IMR-90 (cell line): ENCODE results near the gene TEX261. TPM values are rescaled to one million over a fixed set of nuclear protein-coding genes. Genes with fewer than 3 reads are reported as not detected.
"Not testable (repeated sequence)": the region's sequence is repeated elsewhere in the genome, so short reads cannot be mapped to it uniquely, and the experiment has no call there.

Experiments
- ATAC-seq: fragments of 200-7000 bp; cut with Tn5 transposase; 2 replicates; pipeline ENCODE4 v1.9.1; 2020; ENCODE audit warnings: low read depth, mild to moderate bottlenecking, moderate library complexity
- BruUV-seq: library from RNA; stranded (reverse); fragments of 400-500 nt; replicated peaks from 2 replicates; lab custom pipeline; 2021; lab: Mats Ljungman, UMichigan
- CTCF ChIA-PET: fragments of 300-600 bp; formaldehyde crosslinking; extraction: SDS; loops from one replicate; lab custom pipeline; 2021; ENCODE audit warnings: antibody characterized with exemption; lab: Yijun Ruan, JAX
- POLR2A ChIA-PET: fragments of 300-600 bp; sonication (Branson Sonifier 250); formaldehyde crosslinking; loops from one replicate; lab custom pipeline; 2022; ENCODE audit warnings: antibody characterized with exemption; ENCODE audit not compliant: unreplicated experiment; lab: Charles Lee
- DNase-seq: peaks from one replicate; pipeline ENCODE4 v3.0.0; 2013
- H2AFZ ChIP-seq: replicated peaks from 2 replicates; pipeline ENCODE3; 2013; ENCODE audit warnings: low read length, mild to moderate bottlenecking; ENCODE audit not compliant: poor library complexity
- H2AK5ac ChIP-seq: 2 replicates; pipeline ENCODE4 v1.6.1; 2013; ENCODE audit warnings: low read depth, low read length, inconsistent platforms
- H2AK9ac ChIP-seq: replicated peaks from 2 replicates; pipeline ENCODE3; 2013; ENCODE audit warnings: mild to moderate bottlenecking, low read depth, low read length, moderate library complexity; ENCODE audit not compliant: poor library complexity
- H2BK120ac ChIP-seq: 2 replicates; pipeline ENCODE4 v1.6.1; 2013; ENCODE audit warnings: low read depth, low read length, inconsistent platforms
- H2BK15ac ChIP-seq: 3 replicates; pipeline ENCODE4 v1.6.1; 2013; ENCODE audit warnings: low read depth, low read length, inconsistent platforms
- H2BK20ac ChIP-seq: 2 replicates; pipeline ENCODE4 v1.6.1; 2013; ENCODE audit warnings: low read depth, mild to moderate bottlenecking, inconsistent platforms, low read length, moderate library complexity
- H2BK5ac ChIP-seq: 2 replicates; pipeline ENCODE4 v1.6.1; 2013; ENCODE audit warnings: mild to moderate bottlenecking, low read depth, low read length, inconsistent platforms; ENCODE audit not compliant: poor library complexity, severe bottlenecking
- H3K14ac ChIP-seq: replicated peaks from 2 replicates; pipeline ENCODE4 v1.6.1; 2013; ENCODE audit warnings: low read depth, low read length, inconsistent platforms
- H3K18ac ChIP-seq: 2 replicates; pipeline ENCODE4 v1.6.1; 2013; ENCODE audit warnings: low read depth, low read length, control low read depth
- H3K23ac ChIP-seq: 2 replicates; pipeline ENCODE4 v1.6.1; 2013; ENCODE audit warnings: low read depth, low read length, inconsistent platforms
- H3K27ac ChIP-seq: 2 replicates; pipeline ENCODE4 v1.5.1; 2013; ENCODE audit warnings: mild to moderate bottlenecking, control low read depth, low read length; ENCODE audit not compliant: insufficient read depth
- H3K27me3 ChIP-seq: 2 replicates; pipeline ENCODE4 v1.6.1; 2013; ENCODE audit warnings: low read length; ENCODE audit not compliant: control insufficient read depth, insufficient read depth
- H3K36me3 ChIP-seq: 2 replicates; pipeline ENCODE4 v1.6.1; 2013; ENCODE audit warnings: low read length, mixed read lengths; ENCODE audit not compliant: control insufficient read depth, insufficient read depth
- H3K4ac ChIP-seq: 2 replicates; pipeline ENCODE4 v1.6.1; 2013; ENCODE audit warnings: low read depth, low read length, inconsistent platforms
- H3K4me1 ChIP-seq: 2 replicates; pipeline ENCODE4 v1.6.1; 2013; ENCODE audit warnings: low read length, mixed read lengths; ENCODE audit not compliant: control insufficient read depth, insufficient read depth
- H3K4me2 ChIP-seq: 2 replicates; pipeline ENCODE4 v1.6.1; 2013; ENCODE audit warnings: low read depth, mild to moderate bottlenecking, control low read depth, low read length, moderate library complexity
- H3K4me3 ChIP-seq: 2 replicates; pipeline ENCODE4 v1.5.1; 2013; ENCODE audit warnings: low read depth, mild to moderate bottlenecking, control low read depth, low read length, moderate library complexity; ENCODE audit not compliant: insufficient read depth
- H3K56ac ChIP-seq: 2 replicates; pipeline ENCODE4 v1.6.1; 2013; ENCODE audit warnings: low read length, inconsistent platforms; ENCODE audit not compliant: insufficient read depth; ENCODE audit errors: extremely low read depth
- H3K79me1 ChIP-seq, 2 experiments: 2 replicates each; pipeline ENCODE4 v1.6.1; 2013; ENCODE audit warnings: low read length in 2 of 2, inconsistent platforms in 1 of 2, low read depth in 1 of 2
- H3K9ac ChIP-seq: 2 replicates; pipeline ENCODE4 v1.6.1; 2013; ENCODE audit warnings: low read depth, low read length, control low read depth
- H3K9me1 ChIP-seq: 2 replicates; pipeline ENCODE4 v1.6.1; 2013; ENCODE audit warnings: low read length, inconsistent platforms; ENCODE audit not compliant: insufficient read depth
- H3K9me3 ChIP-seq: 2 replicates; pipeline ENCODE4 v1.6.1; 2013; ENCODE audit warnings: low read length; ENCODE audit not compliant: control insufficient read depth, insufficient read depth
- H4K20me1 ChIP-seq: 2 replicates; pipeline ENCODE4 v1.6.1; 2013; ENCODE audit warnings: low read length, inconsistent platforms; ENCODE audit not compliant: insufficient read depth
- H4K5ac ChIP-seq: 2 replicates; pipeline ENCODE4 v1.6.1; 2013; ENCODE audit warnings: mild to moderate bottlenecking, low read depth, low read length, control low read depth
- H4K8ac ChIP-seq, 2 experiments: 2 replicates each; pipeline ENCODE4 v1.6.1; 2013; ENCODE audit warnings: low read depth in 2 of 2, low read length in 2 of 2, control low read depth in 1 of 2, inconsistent platforms in 1 of 2
- H4K91ac ChIP-seq: 2 replicates; pipeline ENCODE4 v1.6.1; 2013; ENCODE audit warnings: low read depth, low read length, inconsistent platforms; ENCODE audit not compliant: insufficient read depth
- WGBS, 2 experiments: methylation state at CpG; one replicate each; pipeline versions ENCODE4 v1.1.5 to v1.1.7; 2013; ENCODE audit warnings: missing lambda C conversion rate in 2 of 2; ENCODE audit not compliant: insufficient read length in 1 of 2; ENCODE audit errors: extremely low coverage in 2 of 2; 5-methylcytosine and 5-hydroxymethylcytosine counted together
- dilution Hi-C: fragments of 300-500 bp; cut with HindIII; formaldehyde crosslinking; loops from one replicate; pipeline ENCODE4 v1.14.3; 2018; ENCODE audit warnings: low sequenced_read_pairs; ENCODE audit not compliant: unreplicated experiment
- in situ Hi-C: fragments of 300-500 bp; cut with MboI; formaldehyde crosslinking; loops from 3 replicates; pipeline ENCODE4 v1.14.3; 2019; ENCODE audit warnings: low sequenced_read_pairs, inconsistent platforms, mixed read lengths
- intact Hi-C: fragments of 100-400 bp; cut with micrococcal nuclease; formaldehyde crosslinking; loops from 2 replicates; pipeline ENCODE4 v1.10.0; 2022
- polyA plus RNA-seq, 3 experiments: library from polyadenylated mRNA; depleted of rRNA; stranded (reverse); fragments of >200 nt; gene quantifications; 2 replicates each; pipeline ENCODE4 v1.2.3, GENCODE V29; 2012; ENCODE audit warnings: low replicate concordance in 1 of 3
- total RNA-seq: library from RNA; depleted of rRNA; stranded (reverse); fragments of >200 nt; gene quantifications from 2 replicates; pipeline ENCODE4 v1.2.3, GENCODE V29; 2012

TEX261 gene
- total and polyA plus RNA-seq, 2 of the 4 experiments (the other 2 are of a cell fraction), result 26.3 to 69.8 TPM

- H2BK20ac ChIP-seq, POLR2A ChIA-PET, DNase-seq, H2AK9ac ChIP-seq, H3K4me2 ChIP-seq, BruUV-seq, H3K27ac ChIP-seq, H2AK5ac ChIP-seq, H2BK120ac ChIP-seq, H3K9ac ChIP-seq, H3K27me3 ChIP-seq, intact Hi-C loops, H4K8ac ChIP-seq, CTCF ChIA-PET, in situ Hi-C loops, H3K36me3 ChIP-seq, H3K56ac ChIP-seq, H4K5ac ChIP-seq, H3K79me1 ChIP-seq, ATAC-seq, H3K9me3 ChIP-seq, H4K20me1 ChIP-seq, H3K9me1 ChIP-seq, H3K14ac ChIP-seq, H2AFZ ChIP-seq, H3K4me3 ChIP-seq, H3K23ac ChIP-seq, H4K91ac ChIP-seq, H3K4ac ChIP-seq, H2BK15ac ChIP-seq, H3K18ac ChIP-seq, H3K4me1 ChIP-seq, H2BK5ac ChIP-seq, dilution Hi-C loops: not testable (repeated sequence)
- 60% methylated on average over 1 of the region's 14 CpGs; no CpG with 5 or more reads in 1 of the 2 experiments for WGBS, 2 experiments
Observed at GRCh38 chr2:71021394-71021793, 26.7 kb upstream of the TEX261 start.

- H2AFZ ChIP-seq, H3K4me2 ChIP-seq, POLR2A ChIA-PET, H2AK9ac ChIP-seq, DNase-seq, H3K9me1 ChIP-seq, H3K23ac ChIP-seq, H3K36me3 ChIP-seq, H3K27me3 ChIP-seq, H3K18ac ChIP-seq, H3K4ac ChIP-seq, H3K4me1 ChIP-seq, H2AK5ac ChIP-seq, H2BK5ac ChIP-seq, H3K27ac ChIP-seq, H3K79me1 ChIP-seq, dilution Hi-C loops, in situ Hi-C loops, H4K5ac ChIP-seq, intact Hi-C loops, H4K20me1 ChIP-seq, H3K56ac ChIP-seq, H3K9ac ChIP-seq, H3K14ac ChIP-seq, H2BK20ac ChIP-seq, H3K9me3 ChIP-seq, CTCF ChIA-PET, BruUV-seq, H3K4me3 ChIP-seq, ATAC-seq, H2BK15ac ChIP-seq, H4K8ac ChIP-seq, H4K91ac ChIP-seq, H2BK120ac ChIP-seq: not testable (repeated sequence)
- WGBS, 2 experiments, result no CpG with 5 or more reads among the region's 6 CpGs
Observed at GRCh38 chr2:71019989-71020388, 25.3 kb upstream of the TEX261 start.
